KG1 (cell line): ENCODE results near the gene SORCS2.

Source experiments
- DNase-seq: peaks from one replicate; lab custom pipeline; 2025; lab: John Stamatoyannopoulos, UW

SORCS2 gene

DNA sequence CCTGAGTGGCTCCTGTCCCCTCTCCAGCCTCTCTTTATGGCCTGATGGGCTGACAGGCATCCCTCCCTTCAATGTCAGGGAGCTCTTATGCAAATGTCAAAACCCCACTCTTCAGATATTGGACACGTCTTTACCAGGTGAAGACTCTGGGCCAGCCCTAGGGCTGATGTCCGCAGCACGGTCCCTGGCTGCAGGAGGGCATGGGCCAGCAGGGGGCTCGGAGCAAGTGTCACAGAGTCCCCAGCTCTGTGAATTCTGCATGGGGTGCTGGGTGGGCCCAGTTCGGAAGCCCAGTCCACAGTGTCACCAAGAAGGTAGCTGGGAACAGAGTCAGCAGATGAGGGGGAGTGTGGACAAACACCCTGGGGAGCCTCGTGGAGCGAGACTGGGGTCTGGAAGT, 282.0 kb downstream of the SORCS2 start:
- no peak for DNase-seq

DNA sequence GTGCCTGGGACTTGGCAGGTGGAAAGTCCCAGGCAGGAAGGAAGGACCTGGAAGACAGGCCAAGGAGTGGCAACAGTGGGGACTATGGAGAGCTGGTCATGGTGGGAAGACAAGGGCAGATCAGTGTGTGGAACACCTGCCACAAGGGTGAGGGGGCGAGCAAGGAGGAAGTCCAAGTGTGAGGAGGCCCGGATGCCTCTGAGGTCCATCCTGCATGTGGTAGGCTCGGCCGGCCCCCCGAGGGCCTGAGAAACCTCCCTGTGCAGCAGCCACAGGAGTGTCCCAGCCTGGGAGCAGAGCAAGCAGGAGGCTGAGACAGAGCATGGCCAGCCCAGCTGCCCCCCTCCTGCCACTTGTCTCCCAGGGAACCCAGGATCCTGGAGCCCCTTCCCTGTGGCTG, 282.9 kb downstream of the SORCS2 start:
- DNase-seq = no peak

DNA sequence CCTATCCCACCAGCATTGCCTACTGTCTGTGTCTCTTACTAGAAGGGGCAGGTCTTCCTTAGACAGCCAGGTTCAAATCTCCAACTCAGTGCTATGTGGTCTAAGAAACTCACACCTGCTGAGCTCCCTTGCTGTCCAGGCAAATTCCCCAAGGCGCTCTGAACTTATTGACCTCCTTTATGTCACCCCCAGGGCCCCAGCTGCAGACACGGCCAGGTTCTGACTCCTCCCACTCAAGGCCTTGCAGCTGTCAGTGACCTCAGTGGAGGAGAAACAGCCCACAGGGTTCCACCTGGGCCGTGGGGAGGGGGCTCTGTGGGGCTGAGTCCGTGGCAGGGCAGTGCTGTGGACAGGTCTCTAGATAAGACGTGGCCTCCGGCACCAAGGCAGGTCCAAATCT, 284.5 kb downstream of the SORCS2 start:
- no peak for DNase-seq

DNA sequence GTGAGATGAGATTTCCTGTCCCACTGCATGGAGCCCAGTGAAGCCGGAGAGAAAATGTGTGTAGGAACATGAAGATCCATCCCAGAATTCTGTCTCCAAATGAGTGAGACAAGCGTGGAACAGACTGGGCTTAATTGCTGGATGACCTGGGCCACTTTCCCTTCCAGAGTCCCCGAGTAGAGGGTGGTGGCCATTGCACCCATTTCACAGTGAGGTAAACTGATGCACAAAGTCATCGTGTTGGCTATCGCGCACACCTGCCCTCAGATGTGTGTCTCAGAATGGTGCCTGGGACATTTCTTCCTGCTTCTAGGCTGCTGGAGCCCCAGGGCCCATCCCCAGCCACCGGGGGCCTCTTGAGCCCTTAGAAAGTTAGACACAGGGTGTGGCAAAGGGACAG, 285.4 kb downstream of the SORCS2 start:
- DNase-seq = no peak

DNA sequence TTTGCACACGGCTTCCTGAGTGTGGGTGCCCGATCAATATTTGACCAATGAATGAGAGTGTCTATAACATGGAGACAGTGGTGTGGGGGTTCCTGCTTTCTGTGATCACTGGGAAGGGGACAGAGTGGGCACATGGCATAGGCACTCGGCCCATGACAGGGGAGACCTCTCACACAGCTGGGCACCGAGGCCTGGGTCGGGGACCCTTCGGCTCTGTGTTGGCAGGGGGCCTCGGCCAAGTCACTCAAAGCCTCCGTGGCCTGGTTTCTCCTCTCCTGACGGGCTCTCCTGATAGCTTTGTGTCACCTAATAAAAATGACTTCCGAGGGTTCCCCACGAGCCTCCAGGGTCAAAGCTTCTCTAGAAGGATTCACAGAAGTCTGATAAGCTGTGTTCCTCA, 286.3 kb downstream of the SORCS2 start:
- DNase-seq = no peak

DNA sequence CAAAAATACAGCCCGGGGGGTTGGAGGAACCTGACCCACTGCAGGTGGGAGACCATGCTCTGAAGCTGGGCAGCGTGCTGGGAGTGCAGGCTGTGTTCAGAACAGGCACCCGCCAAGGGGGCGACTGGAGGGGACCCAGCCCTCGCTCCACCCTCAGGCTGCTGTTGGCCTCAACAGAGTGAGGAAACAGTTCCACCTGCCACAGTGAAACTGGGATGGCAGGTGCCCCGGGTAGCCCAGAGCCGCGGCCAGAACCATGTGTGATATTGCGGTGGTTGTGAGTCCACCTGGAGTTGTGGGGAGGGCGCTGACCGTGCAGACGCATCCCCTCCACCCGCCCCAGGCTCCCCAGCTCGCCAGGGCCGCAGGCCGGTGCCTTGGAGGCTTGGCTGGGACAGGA, 288.1 kb downstream of the SORCS2 start:
- no peak for DNase-seq

DNA sequence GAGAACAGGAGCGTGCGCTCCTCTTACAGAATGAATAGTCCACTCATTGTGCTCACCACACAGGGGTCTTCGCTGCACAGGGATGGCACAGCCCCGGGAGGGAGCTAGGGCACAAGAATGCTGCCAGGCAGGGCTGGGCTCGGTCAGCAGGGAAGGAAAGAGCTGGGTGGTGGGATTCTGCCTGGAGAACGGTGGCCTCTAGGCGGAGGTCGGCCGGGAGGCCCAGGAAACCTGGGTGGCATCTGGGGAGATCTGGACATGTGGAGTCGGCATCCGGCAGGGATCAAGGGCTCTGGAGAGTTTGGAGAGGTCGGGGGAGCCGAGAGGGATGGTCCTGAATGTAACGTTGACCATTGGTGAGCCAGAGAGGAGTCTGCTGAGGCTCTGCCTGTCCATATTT, 288.9 kb downstream of the SORCS2 start:
- DNase-seq = no peak

DNA sequence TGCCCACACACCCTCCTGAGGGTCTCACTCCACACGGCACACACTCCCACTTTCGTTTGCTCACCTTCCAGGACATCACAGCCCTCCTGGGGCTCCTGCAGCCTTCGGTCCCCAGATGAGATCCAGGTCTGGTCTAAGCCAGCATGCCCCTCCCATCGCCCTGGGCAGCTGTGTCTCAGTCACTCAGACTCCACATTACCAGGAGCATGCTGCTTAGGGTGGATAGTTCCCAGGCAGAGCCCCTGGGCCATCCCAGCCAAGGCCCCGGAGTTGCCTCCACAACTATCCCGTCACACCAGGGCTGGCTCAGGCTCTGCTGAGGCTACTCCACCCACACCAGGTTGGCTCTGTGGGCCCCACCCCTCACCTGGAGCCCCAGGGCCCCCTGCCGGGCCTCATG, 292.8 kb downstream of the SORCS2 start:
- DNase-seq = no peak

DNA sequence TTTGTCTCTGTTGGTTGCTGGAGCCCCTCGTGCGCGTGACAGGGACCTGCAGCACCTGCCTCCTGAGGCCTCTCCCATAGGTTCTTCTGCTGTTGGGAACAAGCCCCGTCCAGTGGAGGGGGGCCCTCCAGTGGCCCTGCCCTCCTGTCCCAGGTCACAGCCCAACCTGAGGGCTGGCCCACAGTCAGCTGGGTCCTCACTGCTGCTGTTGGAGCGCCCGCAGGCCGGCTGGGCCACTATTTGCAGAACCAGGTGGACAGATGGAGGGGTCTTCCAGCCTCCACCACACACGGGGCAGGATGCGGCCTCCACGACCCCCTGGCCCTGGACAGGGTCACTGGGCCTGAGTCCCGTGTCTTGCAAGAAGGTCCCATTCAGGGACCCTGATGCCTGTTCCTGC, 293.8 kb downstream of the SORCS2 start:
- no peak for DNase-seq

DNA sequence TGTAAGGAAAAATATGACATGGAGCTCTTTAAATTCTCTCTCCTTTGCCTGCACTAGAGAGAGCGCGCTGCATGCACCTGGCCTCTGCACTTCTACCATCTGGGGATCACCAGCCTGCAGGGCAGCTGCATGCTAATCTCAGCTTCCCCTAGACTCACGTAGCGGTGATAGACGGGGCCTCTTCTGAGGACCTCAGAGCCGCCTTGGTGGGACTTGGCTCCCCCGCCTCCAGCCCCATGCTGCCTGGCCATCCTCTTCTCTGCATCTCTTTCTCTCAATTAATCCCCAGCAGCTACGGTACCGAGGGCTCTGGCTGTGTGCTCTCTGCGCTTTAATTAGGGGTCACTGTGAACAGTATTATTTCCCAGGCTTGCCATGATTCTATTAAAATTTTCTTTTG, 295.2 kb downstream of the SORCS2 start:
- DNase-seq = no peak

DNA sequence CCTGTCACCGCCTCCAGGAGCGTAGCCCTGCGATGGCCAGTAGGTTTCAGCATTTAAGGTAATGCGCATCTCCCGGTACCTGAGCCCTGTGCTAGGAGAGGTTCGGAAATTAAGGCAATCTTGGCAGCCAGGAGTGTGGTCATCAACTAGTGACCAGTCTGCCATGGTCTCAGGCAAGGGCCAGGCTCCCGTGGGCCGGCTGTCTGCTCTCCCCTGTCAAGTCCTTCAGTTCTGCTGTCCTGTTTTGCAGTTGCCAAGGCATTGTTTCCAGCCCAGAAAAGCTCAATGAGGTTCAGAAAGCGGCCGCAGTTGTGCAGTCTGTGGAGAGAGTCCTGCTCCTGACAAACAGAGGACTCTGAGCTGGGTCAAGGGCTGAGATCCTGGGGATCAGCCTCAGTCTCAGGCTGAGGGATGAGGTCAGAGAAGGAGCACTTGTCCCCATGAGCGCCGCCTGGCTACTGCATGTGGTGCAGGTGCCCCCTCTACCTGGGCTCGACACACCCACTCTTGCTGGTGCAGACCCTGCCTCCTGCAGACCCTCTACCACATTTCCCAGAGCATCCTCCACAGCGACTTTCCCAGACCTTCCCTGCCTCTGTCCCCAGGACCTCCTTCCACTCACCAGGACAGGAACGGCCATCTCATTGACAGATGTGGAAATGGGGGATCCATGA, 295.8 kb downstream of the SORCS2 start:
- no peak for DNase-seq

DNA sequence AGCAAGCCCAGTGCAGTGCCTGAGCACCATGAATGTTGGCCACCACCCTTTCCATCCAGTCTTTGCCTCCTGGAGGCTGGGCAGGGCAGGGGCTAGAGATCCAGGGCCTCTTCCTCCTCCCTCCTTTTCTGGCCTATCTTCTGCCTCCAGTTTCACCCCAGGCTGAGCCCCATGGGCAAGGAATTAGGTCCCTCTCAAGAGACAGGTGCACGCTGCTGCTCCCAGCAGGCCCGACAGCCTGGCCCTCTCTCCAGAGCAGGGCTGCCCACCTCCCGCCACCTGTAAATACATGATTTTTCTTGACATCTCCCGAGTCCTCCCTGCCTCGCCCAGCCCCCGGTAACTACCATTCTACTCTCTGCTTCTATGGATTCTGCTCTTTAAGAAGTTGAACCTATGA, 299.6 kb downstream of the SORCS2 start:
- no peak for DNase-seq

DNA sequence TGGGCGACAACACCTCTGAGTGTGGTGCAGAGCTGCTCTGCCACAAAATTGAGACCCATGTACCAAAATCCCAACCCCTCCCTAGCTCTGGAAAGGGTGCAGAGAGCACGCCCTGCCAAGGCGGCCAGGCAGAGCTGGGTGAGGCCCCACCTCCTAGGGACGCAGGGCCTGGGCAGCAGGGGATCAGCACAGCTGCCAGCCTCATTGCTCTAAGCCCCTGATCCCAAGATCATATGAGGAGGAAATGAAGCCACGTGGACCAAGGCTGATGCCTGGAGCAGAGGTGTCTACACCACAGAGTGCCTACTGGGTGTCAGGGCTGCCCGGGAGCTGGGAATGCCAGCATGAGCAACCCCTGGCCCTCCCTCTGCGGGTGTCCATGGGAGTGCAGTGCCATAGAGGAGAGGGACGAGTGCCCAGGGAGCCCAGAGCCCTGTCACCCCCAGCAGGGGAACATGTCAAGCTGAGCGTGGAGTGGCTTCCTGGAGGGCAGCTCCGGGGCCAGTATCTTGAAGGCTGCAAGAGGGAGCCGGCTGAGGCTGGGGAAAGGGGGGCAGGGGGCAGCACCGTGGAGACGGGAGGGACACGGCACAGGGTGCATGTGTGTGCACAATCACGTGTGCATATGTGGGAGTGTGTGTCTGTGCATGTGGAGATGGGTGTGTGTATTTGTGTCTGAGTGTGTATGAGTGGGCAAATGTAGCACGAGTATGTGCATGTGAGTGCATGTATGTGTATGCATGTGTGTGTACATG, 306.3 kb downstream of the SORCS2 start:
- no peak for DNase-seq

DNA sequence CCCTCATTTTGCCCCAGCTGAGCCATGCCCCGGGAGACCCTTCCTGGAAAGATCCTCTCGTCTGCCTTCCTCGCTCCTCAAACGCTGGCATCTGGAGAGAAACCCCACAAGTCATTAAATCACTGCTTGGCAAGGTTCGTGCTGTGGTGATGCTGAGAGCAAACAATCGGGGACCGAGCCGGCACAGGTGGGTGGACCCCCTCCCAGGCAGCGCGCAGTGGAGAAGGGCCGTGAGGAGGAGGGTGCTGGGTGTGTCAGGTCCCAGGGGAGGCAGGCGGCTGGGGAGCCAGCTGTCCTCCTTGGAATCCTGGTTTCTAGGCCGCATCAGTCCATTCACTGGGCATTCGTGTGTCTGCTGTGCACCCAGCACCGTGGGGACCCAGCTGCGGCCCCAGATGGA, 307.3 kb downstream of the SORCS2 start:
- DNase-seq = no peak

DNA sequence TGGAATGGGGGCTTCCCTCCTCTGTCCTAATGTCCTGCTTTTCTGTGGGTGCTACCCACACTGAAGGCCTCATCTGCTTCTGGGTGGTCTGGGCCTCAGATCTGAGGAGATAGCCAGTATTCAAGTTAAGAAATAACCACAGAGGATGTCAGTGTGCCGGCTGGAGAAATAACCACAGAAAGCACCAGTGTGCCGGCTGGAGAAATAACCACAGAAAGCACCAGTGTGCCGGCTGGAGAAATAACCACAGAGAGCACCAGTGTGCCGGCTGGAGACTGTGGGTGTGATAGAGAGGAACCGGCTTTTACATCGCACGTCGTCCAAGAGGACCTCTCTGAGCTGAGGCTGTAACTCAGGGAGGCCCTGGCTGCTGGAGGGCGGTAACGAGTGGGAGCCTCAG, 308.1 kb downstream of the SORCS2 start:
- DNase-seq = no peak

DNA sequence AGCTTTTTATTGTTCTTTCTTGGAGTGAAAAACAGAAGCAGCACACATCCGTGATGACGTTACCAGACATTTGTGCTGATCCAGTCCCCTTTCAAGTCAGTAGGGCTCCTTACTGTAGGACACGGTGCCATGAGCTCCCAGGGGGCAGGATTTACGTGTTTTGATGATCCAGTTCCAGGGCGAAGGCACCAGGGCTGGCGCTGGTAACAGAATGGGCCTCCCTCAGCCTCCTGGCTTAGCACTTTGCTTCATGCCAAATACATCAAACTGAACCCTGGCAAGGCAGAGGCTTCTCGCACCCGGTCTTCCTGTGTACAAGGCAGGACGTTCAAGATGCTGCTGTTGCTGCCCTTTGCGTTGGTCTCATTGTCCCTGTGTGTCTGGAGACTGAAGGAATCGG, 309.0 kb downstream of the SORCS2 start:
- no peak for DNase-seq

DNA sequence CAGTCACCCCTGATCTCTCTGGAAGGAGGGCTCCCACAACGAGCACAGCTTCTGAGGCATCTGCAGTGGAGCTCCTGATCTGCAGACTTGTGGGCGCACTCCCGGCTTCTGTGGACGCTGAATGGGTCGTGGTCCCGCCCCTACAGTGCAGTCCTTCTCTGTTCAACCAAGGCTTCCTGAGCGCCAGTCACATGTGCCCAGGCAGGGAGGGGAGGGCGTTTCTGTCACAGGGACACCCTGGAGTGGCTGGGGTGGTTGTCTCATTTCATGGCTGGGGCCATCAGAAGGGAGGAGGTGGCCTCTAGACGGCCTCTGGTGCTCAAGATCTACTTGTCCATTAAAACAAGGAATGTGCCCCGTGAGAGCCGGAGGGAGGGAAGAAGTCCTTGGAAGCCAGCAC, 309.5 kb downstream of the SORCS2 start:
- DNase-seq = no peak

DNA sequence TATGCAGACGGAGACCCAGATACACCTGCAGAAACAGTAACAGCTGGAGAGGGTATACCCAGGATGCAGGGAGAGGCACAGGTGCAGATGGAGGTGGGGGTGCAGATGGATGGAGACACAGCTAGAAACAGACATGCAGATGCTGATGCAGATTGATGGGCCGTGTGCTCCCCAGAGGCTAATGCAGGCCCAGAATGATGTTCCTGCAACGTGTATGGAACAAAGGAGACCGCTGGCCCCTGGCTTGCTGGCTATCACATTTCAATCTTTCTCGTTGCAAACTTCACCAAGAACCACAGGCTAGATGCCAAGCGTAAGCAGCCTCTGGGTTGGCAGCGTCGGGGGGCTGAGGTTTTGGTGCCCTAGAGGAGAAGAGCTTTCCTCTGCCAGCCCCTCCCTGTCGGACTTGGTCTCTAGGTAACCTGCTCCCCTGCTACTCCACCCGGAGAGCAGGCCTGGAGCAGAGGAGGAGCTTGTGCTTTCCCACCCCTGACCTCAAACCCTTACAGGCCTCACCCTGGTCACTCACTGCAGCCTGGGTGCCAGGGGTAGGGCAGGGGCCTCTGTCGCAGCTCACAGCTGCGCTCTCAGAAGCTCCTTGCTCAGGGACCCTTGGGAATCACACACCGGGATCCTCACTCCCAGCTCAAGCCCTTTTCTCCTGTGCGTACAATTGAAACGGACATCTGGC, 311.4 kb downstream of the SORCS2 start:
- no peak for DNase-seq

DNA sequence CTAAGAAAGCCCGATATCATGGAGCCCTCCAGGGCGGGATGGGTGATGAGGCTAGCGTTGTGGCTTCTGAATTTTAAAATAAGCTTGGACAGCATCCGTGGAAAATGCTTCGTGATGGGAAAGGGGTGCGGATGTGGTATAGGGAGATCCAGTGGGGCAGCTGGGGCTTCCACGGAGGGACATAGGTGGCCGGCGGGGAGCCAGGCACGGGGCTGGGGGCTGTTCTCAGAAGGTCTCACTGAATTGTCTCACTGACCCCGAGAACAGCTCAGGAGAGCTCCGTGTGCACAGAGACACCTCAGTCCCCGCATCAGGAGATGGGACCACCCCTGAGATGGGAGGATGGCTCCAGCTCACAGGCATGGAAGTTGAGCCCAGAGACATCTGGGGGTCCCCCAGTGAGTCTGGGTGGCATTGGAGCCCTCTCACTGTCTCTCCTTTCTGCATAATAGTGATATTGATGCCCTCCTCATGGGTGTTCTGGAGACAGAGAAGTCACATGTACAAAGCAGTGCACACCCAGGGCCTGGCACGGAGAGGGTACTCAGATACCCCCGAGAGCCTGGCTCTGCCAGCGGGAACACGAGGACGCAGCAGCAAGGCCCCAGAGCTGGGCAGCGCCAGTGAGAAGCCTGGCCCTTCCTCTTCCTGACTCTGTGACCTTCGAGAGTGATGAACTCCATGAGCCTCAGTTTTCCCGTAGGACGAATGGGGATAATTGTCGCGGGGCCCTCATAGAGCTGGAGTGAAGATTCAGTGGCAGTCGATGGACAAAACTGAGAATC, 313.0 kb downstream of the SORCS2 start:
- no peak for DNase-seq

DNA sequence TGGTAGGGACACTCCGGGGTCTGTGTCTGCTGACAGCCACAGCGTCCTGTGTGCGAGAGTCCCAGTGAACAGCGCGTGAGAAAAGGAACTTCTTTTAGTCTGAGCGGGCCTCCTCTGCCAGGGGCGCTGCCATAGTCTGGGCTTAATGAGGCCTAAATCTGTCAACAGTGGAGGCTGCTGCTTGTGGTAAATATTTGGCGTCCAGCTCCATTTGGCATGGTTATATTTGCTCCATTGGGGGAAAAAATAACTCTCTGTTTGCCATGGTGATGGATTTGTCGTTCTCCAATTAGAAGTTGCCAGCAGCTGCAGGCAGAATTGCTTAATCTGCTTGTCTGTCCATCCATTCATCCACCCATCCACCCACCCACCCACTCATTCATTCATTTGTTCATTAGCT, 313.8 kb downstream of the SORCS2 start:
- no peak for DNase-seq

DNA sequence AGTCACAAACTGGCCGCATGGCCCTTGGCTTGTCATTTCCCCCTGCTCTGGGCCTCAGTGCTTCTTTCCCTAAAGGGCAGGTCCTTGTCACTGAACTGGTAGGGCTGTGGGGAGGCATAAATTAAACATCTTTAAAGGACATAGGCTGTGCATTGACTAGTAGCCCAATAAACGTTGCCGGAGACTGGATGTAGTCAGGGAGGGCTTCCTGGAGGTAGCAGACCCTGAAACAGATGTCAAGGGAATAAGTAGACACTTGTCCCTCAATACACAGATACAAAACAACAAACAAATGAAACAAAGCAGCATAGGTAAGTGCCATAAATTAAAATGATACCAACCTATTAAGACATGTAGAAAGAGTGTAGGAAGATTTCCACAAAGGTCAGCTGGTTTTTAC, 314.2 kb downstream of the SORCS2 start:
- DNase-seq = no peak

DNA sequence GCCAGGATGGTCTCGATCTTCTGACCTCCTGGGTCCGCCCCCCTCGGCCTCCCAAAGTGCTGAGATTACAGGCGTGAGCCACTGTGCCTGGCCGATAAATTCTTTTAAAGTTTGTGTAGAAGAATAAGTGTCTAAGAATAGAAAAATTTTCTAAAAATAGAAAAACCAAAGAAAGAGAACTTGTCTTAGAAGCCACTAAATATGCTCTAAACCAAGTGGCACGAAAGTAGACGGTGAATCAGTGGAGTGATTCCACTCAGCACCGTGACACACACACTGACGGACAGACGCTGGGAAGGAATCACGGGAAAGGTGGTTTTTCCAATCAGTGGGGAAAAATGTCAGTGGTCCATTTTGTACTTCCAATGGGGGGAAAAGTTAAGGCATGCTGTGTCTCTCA, 315.0 kb downstream of the SORCS2 start:
- no peak for DNase-seq

DNA sequence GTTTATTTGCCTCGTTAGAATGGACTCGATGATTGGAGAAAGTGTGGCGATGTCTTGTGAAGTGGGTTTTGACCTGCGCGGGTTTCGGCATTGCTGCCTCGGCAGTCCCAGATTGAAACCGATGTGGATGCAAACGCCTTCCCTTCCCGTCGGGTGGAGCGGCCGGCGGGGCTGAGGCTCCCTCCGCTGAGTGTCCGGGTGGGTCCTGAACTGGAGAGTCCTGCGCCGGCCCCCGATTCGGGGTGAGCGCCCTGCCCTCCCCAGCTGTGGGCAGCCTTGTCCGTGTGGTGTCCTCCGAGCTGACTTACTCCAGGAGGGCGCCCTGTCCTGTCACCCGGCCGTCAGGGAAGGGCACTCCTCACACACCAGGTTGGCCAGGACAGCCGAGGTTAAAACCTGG, 317.7 kb downstream of the SORCS2 start:
- DNase-seq = no peak
